A549 (cell line): ENCODE data around the gene CERKL.

Experiments
- CTCF ChIP-seq: fragments of >200 bp; sonication (Bioruptor Twin); formaldehyde crosslinking; IDR thresholded peaks from 3 replicates; pipeline ENCODE4 v1.5.1; 2016
- EP300 ChIP-seq, 2 experiments: fragments of >200 bp; sonication (Bioruptor Twin); formaldehyde crosslinking; IDR thresholded peaks; 2 replicates in 1 of 2; 3 replicates in 1 of 2; pipeline ENCODE4 v1.6.1; 2016 to 2017
- TFCP2L1 ChIP-seq: fragments of 250-450 bp; sonication (Bioruptor Pico); IDR thresholded peaks from 2 replicates; pipeline ENCODE4 v1.5.0; 2021; ENCODE audit warnings: mild to moderate bottlenecking

GRCh38 chr2:181515719-181516118 lies 141.2 kb downstream of the CERKL start:
- no peak for TF ChIP-seq TFCP2L1
- TF ChIP-seq CTCF = no peak
- TF ChIP-seq EP300 (IDR thresholded peaks at IDR 0.05) = no peak
